RWPE1 (cell line): Measurements from ENCODE around the gene PSME2.

Source experiments
- CTCF ChIA-PET: fragments of 350-600 bp; sonication (Branson Sonifier 250); formaldehyde crosslinking; extraction: SDS; loops from one replicate; lab custom pipeline; 2021; lab: Yijun Ruan, JAX
- POLR2A ChIA-PET: fragments of 400-600 bp; formaldehyde crosslinking; extraction: SDS; loops from one replicate; lab custom pipeline; 2020; ENCODE audit warnings: antibody characterized with exemption; ENCODE audit not compliant: low non-redundant PET; lab: Yijun Ruan, JAX
- DNase-seq: peaks from one replicate; pipeline ENCODE4 v3.0.0; 2012; ENCODE audit warnings: low spot score
- H3K27ac ChIP-seq: fragments of 450-650 bp; 2 replicates; pipeline ENCODE4 v1.5.1; 2017
- CTCF ChIP-seq: fragments of 450-650 bp; conservative IDR thresholded peaks from 2 replicates; pipeline ENCODE4 v1.5.1; 2017; ENCODE audit warnings: low read depth, mild to moderate bottlenecking

PSME2 gene

GRCh38 chr14:24141097-24141880 is 5.1 kb downstream of the PSME2 start, which contains the start of gene EMC9:
Gene EMC9, minus strand, starts transcription at chr14:24141591. Its CDS starts 287 bp downstream, at chr14:24141304.
- H3K27ac ChIP-seq, result peak within 1 kb of the TSS; percentile 96
- ChIA-PET CTCF (interaction anchor here (0.6 kb wide), 2 partner anchors 14 to 185 kb away, joined by 3 read pairs; no protein-coding TSS in a partner anchor), POLR2A (interaction anchor here (0.5 to 1.2 kb wide), 6 partner anchors 11 to 589 kb away, joined by 3 to 7 read pairs (median 4); partner anchors contain the start of genes PCK2, TINF2 and ZFHX2)
- DNase-seq, result peak; percentile 98
- no peak for TF ChIP-seq CTCF

- peak overlapping the region; percentile 96 for H3K27ac ChIP-seq
- TF ChIP-seq CTCF, result no peak
- POLR2A ChIA-PET, result no interaction called here
- no peak for DNase-seq
- CTCF ChIA-PET, result interaction anchor here (0.5 kb wide), 1 partner anchor 1218 kb away, joined by 4 read pairs; no protein-coding TSS in a partner anchor
These were observed 7.0 kb downstream of the PSME2 start for GRCh38 chr14:24139272-24139934.

- ChIA-PET POLR2A (interaction anchor here (0.8 to 1.3 kb wide), 2 partner anchors 8 to 23 kb away, joined by 3 to 4 read pairs; partner anchors contain the start of genes IRF9, PSME2 and RNF31), CTCF (interaction anchor here (0.5 to 1.4 kb wide), 5 partner anchors 11 to 1217 kb away, joined by 3 to 4 read pairs (median 4); no protein-coding TSS in a partner anchor)
- no peak for TF ChIP-seq CTCF
- peak overlapping the region; percentile 96 for H3K27ac ChIP-seq
- no peak for DNase-seq
These were observed 7.8 kb downstream of the PSME2 start for GRCh38 chr14:24138396-24139271.

GRCh38 chr14:24137529-24138395 is 8.6 kb downstream of the PSME2 start:
- TF ChIP-seq CTCF, result no peak
- DNase-seq, result no peak
- POLR2A ChIA-PET, result interaction anchor here (0.6 to 2.6 kb wide), 4 partner anchors 9 to 24 kb away, joined by 3 to 12 read pairs (median 4); partner anchors contain the start of genes DCAF11, IRF9, NRL and PSME2
- H3K27ac ChIP-seq, result peak overlapping the region; percentile 96
- CTCF ChIA-PET, result interaction anchor here (0.5 to 1.4 kb wide), 6 partner anchors 9 to 36 kb away, joined by 3 to 5 read pairs (median 4); partner anchors contain the start of genes PSME2 and RNF31

- peak overlapping the region; percentile 96 for H3K27ac ChIP-seq
- TF ChIP-seq CTCF, result no peak
- DNase-seq, result no peak
- ChIA-PET POLR2A (interaction anchor here (0.6 to 2.6 kb wide), 2 partner anchors 10 to 23 kb away, joined by 3 to 12 read pairs; partner anchors contain the start of genes DCAF11, NRL and RNF31), CTCF (interaction anchor here (0.6 to 1.4 kb wide), 4 partner anchors 10 to 29 kb away, joined by 4 to 7 read pairs (median 4); partner anchors contain the start of genes IRF9, PSME2 and RNF31)
These were observed 9.5 kb downstream of the PSME2 start for GRCh38 chr14:24136684-24137528.
